ENCODE data around the gene CLRN2.
A peak's percentile ranks its signal among the peaks of the same experiment; 100 is the strongest.

CLRN2 gene

DNA sequence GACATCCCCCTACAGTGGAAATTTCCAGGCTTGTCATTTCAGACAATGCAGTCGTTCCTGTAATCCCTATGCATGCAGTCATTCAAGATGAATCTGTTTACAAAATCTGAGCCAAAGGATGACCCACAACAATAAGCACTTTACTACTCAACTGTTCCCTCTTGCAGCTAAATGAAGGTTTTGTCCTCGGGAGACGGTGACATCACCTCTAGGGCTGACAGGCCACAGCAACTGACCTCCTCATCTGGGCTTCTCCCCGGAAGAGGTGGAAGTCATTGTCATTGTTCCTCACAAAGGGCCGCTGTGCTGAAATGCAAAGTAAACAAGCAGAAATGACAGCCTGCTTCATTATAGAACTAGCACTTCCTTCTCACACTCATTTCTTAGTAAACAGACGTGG, 29.2 kb downstream of the CLRN2 start:
- ChIA-PET CTCF (interaction anchor here (0.6 kb wide), 1 partner anchor 264 kb away, joined by 3 read pairs; no protein-coding TSS in a partner anchor), POLR2A (no interaction called here)
- Histone ChIP-seq H3K4me1 (ENCODE audit: control insufficient read depth, insufficient read depth, low read length) (no peaks in the 10 kb centered on the region), H3K36me3 (ENCODE audit: control insufficient read depth in 2 of 2, insufficient read depth in 1 of 2, low read length in 2 of 2) (no peaks in the 10 kb centered on the region), H3K4me3 (ENCODE audit: low read depth, low read length) (no peak overlapping the region), H3K27ac (ENCODE audit: extremely low read depth, low read depth, low read length) (no peak overlapping the region), H3K9me3 (ENCODE audit: control insufficient read depth, insufficient read depth, low read depth, low read length) (no peaks in the 10 kb centered on the region)
- no peak for TF ChIP-seq ZBTB1 (tag by site-specific recombination; IDR thresholded peaks at IDR 0.05)
- TF ChIP-seq ZNF660 (tag by site-specific recombination; IDR thresholded peaks at IDR 0.05): no peak
- TF ChIP-seq GLI2 (tag by site-specific recombination; IDR thresholded peaks at IDR 0.05; ENCODE audit: borderline replicate concordance, low read depth): no peak
- TF ChIP-seq ZNF426 (tag by site-specific recombination; IDR thresholded peaks at IDR 0.05): no peak
- TF ChIP-seq ZNF266 (tag by site-specific recombination; IDR thresholded peaks at IDR 0.05; ENCODE audit: low read depth): no peak
- no peak for TF ChIP-seq ZFHX2 (tag by site-specific recombination; conservative IDR thresholded peaks at IDR 0.05)

DNA sequence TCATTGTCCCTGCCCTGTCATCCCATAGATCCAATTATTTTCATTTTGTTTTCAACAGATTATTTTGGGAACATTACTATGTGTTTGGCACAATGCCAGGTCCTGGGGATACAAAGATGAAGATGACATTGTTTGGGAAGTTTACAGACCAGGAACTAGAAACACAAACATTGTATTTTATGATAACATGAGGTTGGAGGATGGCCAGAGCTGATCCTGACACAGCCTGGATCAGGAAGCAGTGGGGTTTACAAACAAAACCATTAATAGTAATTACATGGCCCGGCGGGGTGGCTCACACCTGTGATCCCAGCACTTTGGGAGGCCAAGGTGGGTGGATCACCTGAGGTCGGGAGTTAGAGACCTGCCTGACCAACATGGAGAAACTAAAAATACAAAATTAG, 29.9 kb downstream of the CLRN2 start:
- H3K27ac ChIP-seq (ENCODE audit: extremely low read depth, low read depth, low read length): no peak overlapping the region
- POLR2A ChIA-PET: no interaction called here
- TF ChIP-seq ZNF335 (tag by site-specific recombination; conservative IDR thresholded peaks at IDR 0.05) (no peak), ZNF391 (tag by site-specific recombination; IDR thresholded peaks at IDR 0.05; ENCODE audit: borderline replicate concordance, low read depth) (no peak), ZNF513 (tag by site-specific recombination; IDR thresholded peaks at IDR 0.05) (0 out of 2 replicates have a peak, but pooled peaks have one; percentile 10), KLF10 (tag by site-specific recombination; IDR thresholded peaks at IDR 0.05) (0 out of 2 replicates have a peak, but pooled peaks have one; percentile 21)
- TF ChIP-seq, protein P1, sequence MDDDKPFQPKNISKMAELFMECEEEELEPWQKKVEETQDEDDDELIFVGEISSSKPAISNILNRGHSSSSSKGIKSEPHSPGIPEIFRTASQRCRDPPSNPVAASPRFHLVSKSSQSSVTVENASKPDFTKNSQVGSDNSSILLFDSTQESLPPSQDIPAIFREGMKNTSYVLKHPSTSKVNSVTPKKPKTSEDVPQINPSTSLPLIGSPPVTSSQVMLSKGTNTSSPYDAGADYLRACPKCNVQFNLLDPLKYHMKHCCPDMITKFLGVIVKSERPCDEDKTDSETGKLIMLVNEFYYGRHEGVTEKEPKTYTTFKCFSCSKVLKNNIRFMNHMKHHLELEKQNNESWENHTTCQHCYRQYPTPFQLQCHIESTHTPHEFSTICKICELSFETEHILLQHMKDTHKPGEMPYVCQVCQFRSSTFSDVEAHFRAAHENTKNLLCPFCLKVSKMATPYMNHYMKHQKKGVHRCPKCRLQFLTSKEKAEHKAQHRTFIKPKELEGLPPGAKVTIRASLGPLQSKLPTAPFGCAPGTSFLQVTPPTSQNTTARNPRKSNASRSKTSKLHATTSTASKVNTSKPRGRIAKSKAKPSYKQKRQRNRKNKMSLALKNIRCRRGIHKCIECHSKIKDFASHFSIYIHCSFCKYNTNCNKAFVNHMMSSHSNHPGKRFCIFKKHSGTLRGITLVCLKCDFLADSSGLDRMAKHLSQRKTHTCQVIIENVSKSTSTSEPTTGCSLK (tag by site-specific recombination; IDR thresholded peaks at IDR 0.05): no peak
- H3K4me3 ChIP-seq (ENCODE audit: low read depth, low read length): no peak overlapping the region
- no peaks in the 10 kb centered on the region for H3K36me3 ChIP-seq (ENCODE audit: control insufficient read depth in 2 of 2, insufficient read depth in 1 of 2, low read length in 2 of 2)
- CTCF ChIA-PET: no interaction called here
- H3K4me1 ChIP-seq (ENCODE audit: control insufficient read depth, insufficient read depth, low read length): no peaks in the 10 kb centered on the region
- no peaks in the 10 kb centered on the region for H3K9me3 ChIP-seq (ENCODE audit: control insufficient read depth, insufficient read depth, low read depth, low read length)

- no peaks in the 10 kb centered on the region for H3K4me1 ChIP-seq (ENCODE audit: control insufficient read depth, insufficient read depth, low read length)
- no peaks in the 10 kb centered on the region for H3K9me3 ChIP-seq (ENCODE audit: control insufficient read depth, insufficient read depth, low read depth, low read length)
- H3K27ac ChIP-seq (ENCODE audit: extremely low read depth, low read depth, low read length): no peak overlapping the region
- ChIA-PET CTCF (interaction anchor here (0.6 to 0.7 kb wide), 2 partner anchors 67 to 327 kb away, joined by 3 to 4 read pairs; no protein-coding TSS in a partner anchor), POLR2A (interaction anchor here (0.6 kb wide), 1 partner anchor 276 kb away, joined by 3 read pairs; no protein-coding TSS in a partner anchor)
- H3K36me3 ChIP-seq (ENCODE audit: control insufficient read depth in 2 of 2, insufficient read depth in 1 of 2, low read length in 2 of 2): no peaks in the 10 kb centered on the region
- H3K4me3 ChIP-seq (ENCODE audit: low read depth, low read length): no peak overlapping the region
- TF ChIP-seq ZNF2 (tag by site-specific recombination; IDR thresholded peaks at IDR 0.05) (no peak), ZBTB1 (tag by site-specific recombination; IDR thresholded peaks at IDR 0.05) (no peak), ZNF221 (tag by site-specific recombination; IDR thresholded peaks at IDR 0.05; ENCODE audit: borderline replicate concordance) (no peak), SALL2 (tag by site-specific recombination; IDR thresholded peaks at IDR 0.05; ENCODE audit: borderline replicate concordance) (no peak), ZBTB26 (tag by site-specific recombination; optimal IDR thresholded peaks at IDR 0.05) (no peak)
Observed at GRCh38 chr4:17545374-17546140, 30.6 kb downstream of the CLRN2 start.
